Measurements from ENCODE around the gene NLN. TPM values are rescaled to one million over a fixed set of nuclear protein-coding genes. Genes with fewer than 3 reads are reported as not detected.
A peak's percentile ranks its signal among the peaks of the same experiment; 100 is the strongest.

NLN gene
- total RNA-seq, 1 donor from 2014 or later, result 94.3 TPM

DNA sequence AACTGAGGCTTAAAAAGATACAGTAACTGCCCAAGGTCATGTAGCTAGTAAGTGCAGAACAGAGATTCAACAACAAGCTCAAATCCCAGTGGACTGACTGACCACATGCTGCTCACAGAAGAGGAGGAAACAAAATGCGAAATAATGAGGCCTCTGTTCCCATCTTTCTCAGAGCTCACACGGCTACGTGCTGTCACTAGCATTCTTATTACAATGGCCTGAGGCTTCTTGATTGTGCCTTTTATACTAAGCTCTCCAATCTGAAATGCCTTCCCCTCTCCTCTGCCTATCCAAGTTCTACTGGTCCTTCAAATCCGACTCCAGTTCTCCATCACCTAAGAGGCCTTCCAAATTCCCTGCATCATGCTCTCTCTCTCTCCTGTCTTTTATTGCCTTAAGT is 26.1 kb upstream of the NLN start:
- H3K9ac ChIP-seq, result no peak overlapping the region
- Mint-ChIP-seq H3K36me3 (peaks cover 3% of the 10 kb centered on the region), H3K4me3 (no peak overlapping the region), H3K27ac (no peak overlapping the region), H3K9me3 (no peaks in the 10 kb centered on the region), H3K27me3 (ENCODE audit: insufficient read depth, low read depth) (no peaks in the 10 kb centered on the region), H3K4me1 (no peaks in the 10 kb centered on the region)
- no peaks in the 10 kb centered on the region for H3K9me3 ChIP-seq (ENCODE audit: low read depth)
- H2AFZ ChIP-seq (replicated peaks), result no peak overlapping the region
- no peaks in the 10 kb centered on the region for H3K79me2 ChIP-seq (ENCODE audit: low read depth)
- H3K36me3 ChIP-seq, result no peaks in the 10 kb centered on the region
- peaks cover 9% of the 10 kb centered on the region for H3K4me1 ChIP-seq
- no peaks in the 10 kb centered on the region for H3F3A ChIP-seq (ENCODE audit: low read depth)
- H3K27me3 ChIP-seq, result no peaks in the 10 kb centered on the region
- TF ChIP-seq EZH2phosphoT487 (IDR thresholded peaks at IDR 0.05), result no peak
- TF ChIP-seq EZH2 (IDR thresholded peaks at IDR 0.05), result no peak
- TF ChIP-seq, protein P1, sequence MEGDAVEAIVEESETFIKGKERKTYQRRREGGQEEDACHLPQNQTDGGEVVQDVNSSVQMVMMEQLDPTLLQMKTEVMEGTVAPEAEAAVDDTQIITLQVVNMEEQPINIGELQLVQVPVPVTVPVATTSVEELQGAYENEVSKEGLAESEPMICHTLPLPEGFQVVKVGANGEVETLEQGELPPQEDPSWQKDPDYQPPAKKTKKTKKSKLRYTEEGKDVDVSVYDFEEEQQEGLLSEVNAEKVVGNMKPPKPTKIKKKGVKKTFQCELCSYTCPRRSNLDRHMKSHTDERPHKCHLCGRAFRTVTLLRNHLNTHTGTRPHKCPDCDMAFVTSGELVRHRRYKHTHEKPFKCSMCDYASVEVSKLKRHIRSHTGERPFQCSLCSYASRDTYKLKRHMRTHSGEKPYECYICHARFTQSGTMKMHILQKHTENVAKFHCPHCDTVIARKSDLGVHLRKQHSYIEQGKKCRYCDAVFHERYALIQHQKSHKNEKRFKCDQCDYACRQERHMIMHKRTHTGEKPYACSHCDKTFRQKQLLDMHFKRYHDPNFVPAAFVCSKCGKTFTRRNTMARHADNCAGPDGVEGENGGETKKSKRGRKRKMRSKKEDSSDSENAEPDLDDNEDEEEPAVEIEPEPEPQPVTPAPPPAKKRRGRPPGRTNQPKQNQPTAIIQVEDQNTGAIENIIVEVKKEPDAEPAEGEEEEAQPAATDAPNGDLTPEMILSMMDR (IDR thresholded peaks at IDR 0.05), result no peak
- no peak overlapping the region for H3K4me2 ChIP-seq
- H3K27ac ChIP-seq, result no peak overlapping the region
- no peaks in the 10 kb centered on the region for H4K20me1 ChIP-seq (ENCODE audit: low read depth)
- DNase-seq (ENCODE audit: low spot score), result peak; percentile 14
- H3K4me3 ChIP-seq, result no peak overlapping the region

DNA sequence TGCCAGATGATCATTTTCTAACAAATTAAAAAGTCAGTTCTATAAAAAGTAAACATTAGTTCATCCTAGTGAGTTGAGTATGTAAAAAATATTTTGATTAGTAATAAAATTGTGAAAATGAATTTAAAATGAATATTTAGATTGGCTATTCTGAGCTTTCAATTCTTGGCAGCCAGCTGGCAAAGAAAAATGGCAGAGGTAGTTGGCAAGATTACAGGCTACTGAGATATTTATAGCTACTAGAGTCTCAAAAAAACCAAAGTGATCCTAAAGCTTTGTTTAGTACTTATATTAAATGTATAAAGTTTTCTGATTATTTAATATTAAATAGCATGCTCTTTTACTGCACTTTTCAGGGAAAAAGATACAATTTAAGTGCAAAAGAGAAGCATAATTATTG is 25.1 kb upstream of the NLN start:
- Histone ChIP-seq H3K4me3 (no peak overlapping the region), H3K36me3 (no peaks in the 10 kb centered on the region), H3K27me3 (no peaks in the 10 kb centered on the region), H3K9me3 (ENCODE audit: low read depth) (no peaks in the 10 kb centered on the region), H3K4me1 (peaks cover 9% of the 10 kb centered on the region), H3K4me2 (no peak overlapping the region), H3K27ac (no peak overlapping the region), H3F3A (ENCODE audit: low read depth) (no peaks in the 10 kb centered on the region), H3K9ac (no peak overlapping the region), H2AFZ (replicated peaks) (no peak overlapping the region), H3K79me2 (ENCODE audit: low read depth) (no peaks in the 10 kb centered on the region), H4K20me1 (ENCODE audit: low read depth) (no peaks in the 10 kb centered on the region)
- no peak overlapping the region for H3K27ac Mint-ChIP-seq
- no peaks in the 10 kb centered on the region for H3K27me3 Mint-ChIP-seq (ENCODE audit: insufficient read depth, low read depth)
- no peak for DNase-seq (ENCODE audit: low spot score)
- TF ChIP-seq EZH2phosphoT487 (IDR thresholded peaks at IDR 0.05), result no peak
- TF ChIP-seq EZH2 (IDR thresholded peaks at IDR 0.05), result no peak
- TF ChIP-seq, protein P1 (IDR thresholded peaks at IDR 0.05), result no peak
- no peaks in the 10 kb centered on the region for H3K9me3 Mint-ChIP-seq
- no peaks in the 10 kb centered on the region for H3K4me1 Mint-ChIP-seq
- no peak overlapping the region for H3K4me3 Mint-ChIP-seq
- peaks cover 4% of the 10 kb centered on the region for H3K36me3 Mint-ChIP-seq

DNA sequence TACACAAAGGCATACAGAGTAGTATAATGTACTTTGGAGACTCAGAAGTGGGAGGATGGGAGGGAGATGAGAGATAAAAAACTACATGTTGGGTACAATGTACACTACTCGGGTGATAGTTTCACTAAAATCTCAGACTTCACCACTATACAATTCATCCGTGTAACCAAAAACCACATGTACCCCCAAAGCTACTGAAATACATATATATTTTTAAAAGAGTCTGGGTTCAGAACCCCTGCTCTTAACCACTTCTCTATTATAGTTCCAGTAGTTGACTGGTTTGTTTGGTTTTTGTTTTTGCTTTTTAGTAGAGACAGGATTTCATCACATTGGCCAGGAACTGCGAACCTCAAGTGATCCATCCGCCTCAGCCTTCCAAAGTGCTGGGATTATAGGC is 22.7 kb upstream of the NLN start:
- no peaks in the 10 kb centered on the region for H3K79me2 ChIP-seq (ENCODE audit: low read depth)
- no peak overlapping the region for H3K4me2 ChIP-seq
- H3K27ac Mint-ChIP-seq, result no peak overlapping the region
- peaks cover 9% of the 10 kb centered on the region for H3K4me1 ChIP-seq
- H3K36me3 Mint-ChIP-seq, result peaks cover 6% of the 10 kb centered on the region
- H3K36me3 ChIP-seq, result no peaks in the 10 kb centered on the region
- no peaks in the 10 kb centered on the region for H3K9me3 Mint-ChIP-seq
- H3K9ac ChIP-seq, result no peak overlapping the region
- H2AFZ ChIP-seq (replicated peaks), result no peak overlapping the region
- H3K9me3 ChIP-seq (ENCODE audit: low read depth), result no peaks in the 10 kb centered on the region
- H3K27me3 Mint-ChIP-seq (ENCODE audit: insufficient read depth, low read depth), result no peaks in the 10 kb centered on the region
- no peak overlapping the region for H3K4me3 ChIP-seq
- no peak for DNase-seq (ENCODE audit: low spot score)
- H4K20me1 ChIP-seq (ENCODE audit: low read depth), result no peaks in the 10 kb centered on the region
- no peak overlapping the region for H3K27ac ChIP-seq
- no peaks in the 10 kb centered on the region for H3K4me1 Mint-ChIP-seq
- no peak for TF ChIP-seq EZH2phosphoT487 (IDR thresholded peaks at IDR 0.05)
- no peak for TF ChIP-seq EZH2 (IDR thresholded peaks at IDR 0.05)
- TF ChIP-seq, protein P1 (IDR thresholded peaks at IDR 0.05), result no peak
- H3F3A ChIP-seq (ENCODE audit: low read depth), result no peaks in the 10 kb centered on the region
- H3K4me3 Mint-ChIP-seq, result no peak overlapping the region
- no peaks in the 10 kb centered on the region for H3K27me3 ChIP-seq

Measured in neural progenitor cell (in vitro differentiated cells).